Small intestine (tissue), 7 donors: ENCODE results near the gene HRH2. TPM values are rescaled to one million over a fixed set of nuclear protein-coding genes. Genes with fewer than 3 reads are reported as not detected.

Source experiments
- DNase-seq, 2 donors: peaks; one replicate each; pipeline versions ENCODE4 v3.0.0 to v3.0.0-alpha.2; 2013
- FAIRE-seq: peaks from 2 replicates; lab custom pipeline; 2012; peaks lifted over from hg19 to GRCh38; lab: Jason Lieb, UNC
- H3K27ac ChIP-seq, 3 donors: one replicate each; pipeline ENCODE4 v1.5.1; 2013; ENCODE audit warnings: low read length in 2 of 3, mild to moderate bottlenecking in 2 of 3, control low read depth in 1 of 3, inconsistent platforms in 1 of 3, low read depth in 1 of 3, moderate library complexity in 1 of 3
- H3K27me3 ChIP-seq, 3 donors: one replicate each; pipeline ENCODE4 v1.6.1; 2013; ENCODE audit warnings: low read length in 3 of 3, inconsistent platforms in 1 of 3; ENCODE audit not compliant: control insufficient read depth in 3 of 3, insufficient read depth in 3 of 3
- H3K36me3 ChIP-seq, 3 donors: one replicate each; pipeline ENCODE4 v1.6.1; 2013; ENCODE audit warnings: low read length in 3 of 3, inconsistent platforms in 1 of 3, low read depth in 1 of 3, mild to moderate bottlenecking in 1 of 3, moderate library complexity in 1 of 3; ENCODE audit not compliant: control insufficient read depth in 3 of 3, insufficient read depth in 2 of 3
- H3K4me1 ChIP-seq, 3 donors: one replicate each; pipeline ENCODE4 v1.6.1; 2013; ENCODE audit warnings: low read length in 2 of 3, inconsistent platforms in 1 of 3, low read depth in 1 of 3, mild to moderate bottlenecking in 1 of 3, moderate library complexity in 1 of 3; ENCODE audit not compliant: control insufficient read depth in 3 of 3, insufficient read depth in 2 of 3
- H3K4me3 ChIP-seq, 3 donors: one replicate each; pipeline ENCODE4 v1.5.1; 2013; ENCODE audit warnings: low read length in 3 of 3, control low read depth in 1 of 3, inconsistent platforms in 1 of 3, low read depth in 1 of 3, mild to moderate bottlenecking in 1 of 3, moderate library complexity in 1 of 3
- H3K9me3 ChIP-seq, 2 donors: one replicate each; pipeline ENCODE4 v1.6.1; 2013; ENCODE audit warnings: low read depth in 1 of 2, low read length in 1 of 2; ENCODE audit not compliant: control insufficient read depth in 2 of 2, insufficient read depth in 1 of 2
- WGBS, 3 donors: extraction: QIAGEN DNeasy Blood & Tissue Kit; methylation state at CpG; one replicate each; pipeline ENCODE4 v1.1.7; 2013; 5-methylcytosine and 5-hydroxymethylcytosine counted together
- polyA plus RNA-seq, 4 donors: library from polyadenylated mRNA; stranded (reverse) in 3 of 4; unstranded in 1 of 4; fragments of 200-250 nt in 3 of 4; fragments of 120-200 nt in 1 of 4; gene quantifications; one replicate each; pipeline versions ENCODE4 v1.2.1 to v1.2.3, GENCODE V29; 2013
- donor health status: healthy with polysubstance abuse.
- donor health status: control.
- donor health status: control.
- donor health status: Bipolar disorder and iron deficiency.
- donor health status: healthy.

Gene HRH2
- polyA plus RNA-seq, 4 donors: 3.3 to 7.2 (median 6.4) TPM

- no peak for FAIRE-seq
- no peak overlapping the region for H3K27ac ChIP-seq
- H3K4me1 ChIP-seq: peaks cover 0 to 2% (median 0%) of the 10 kb centered on the region in 3 donors
- no peak overlapping the region for H3K4me3 ChIP-seq
- no peaks in the 10 kb centered on the region for H3K9me3 ChIP-seq
- no peak for DNase-seq
- H3K36me3 ChIP-seq: peaks cover 0 to 2% (median 2%) of the 10 kb centered on the region in 3 donors
- peaks cover 0 to 3% (median 0%) of the 10 kb centered on the region in 3 donors for H3K27me3 ChIP-seq
- 76 to 81% (median 78%) methylated on average over 21 of the region's 21 CpGs for WGBS, 3 donors
These were observed 23.4 kb downstream of the HRH2 start for GRCh38 chr5:175681045-175681967.

DNA sequence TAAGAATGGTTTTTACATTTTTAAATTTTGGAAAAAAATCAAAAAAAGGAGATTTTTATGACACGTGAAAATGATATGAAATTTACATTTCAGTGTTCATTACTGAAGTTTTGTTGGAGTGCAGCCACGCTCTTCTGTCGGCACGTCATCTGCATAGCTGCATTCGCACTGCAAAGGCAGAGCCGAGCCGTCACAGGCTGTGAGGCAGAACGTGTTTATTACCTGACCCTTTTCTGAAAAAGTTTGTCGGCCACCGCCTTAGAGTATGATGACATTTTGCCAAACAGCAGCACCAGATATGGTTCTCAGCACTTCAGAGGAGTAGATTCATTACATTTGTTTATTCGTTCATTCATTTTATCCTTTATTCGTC lies 24.1 kb downstream of the HRH2 start:
- FAIRE-seq (no peak), DNase-seq (no peak)
- Histone ChIP-seq H3K4me3 (no peak overlapping the region), H3K27ac (no peak overlapping the region), H3K9me3 (no peaks in the 10 kb centered on the region), H3K4me1 (peaks cover 0 to 4% (median 0%) of the 10 kb centered on the region in 3 donors), H3K27me3 (peaks cover 0 to 3% (median 0%) of the 10 kb centered on the region in 3 donors), H3K36me3 (peaks cover 0 to 2% (median 2%) of the 10 kb centered on the region in 3 donors)
- WGBS, 3 donors: 80 to 92% (median 91%) methylated on average over 12 of the region's 12 CpGs

GRCh38 chr5:175682664-175683063 lies 24.8 kb downstream of the HRH2 start:
- no peaks in the 10 kb centered on the region for H3K9me3 ChIP-seq
- H3K4me3 ChIP-seq: no peak overlapping the region
- no peak for FAIRE-seq
- H3K4me1 ChIP-seq: peaks cover 0 to 4% (median 0%) of the 10 kb centered on the region in 3 donors
- H3K27me3 ChIP-seq: no peaks in the 10 kb centered on the region
- WGBS, 3 donors: 88 to 91% (median 90%) methylated on average over 8 of the region's 8 CpGs
- DNase-seq: no peak
- no peak overlapping the region for H3K27ac ChIP-seq
- peaks cover 0 to 2% (median 2%) of the 10 kb centered on the region in 3 donors for H3K36me3 ChIP-seq

DNA sequence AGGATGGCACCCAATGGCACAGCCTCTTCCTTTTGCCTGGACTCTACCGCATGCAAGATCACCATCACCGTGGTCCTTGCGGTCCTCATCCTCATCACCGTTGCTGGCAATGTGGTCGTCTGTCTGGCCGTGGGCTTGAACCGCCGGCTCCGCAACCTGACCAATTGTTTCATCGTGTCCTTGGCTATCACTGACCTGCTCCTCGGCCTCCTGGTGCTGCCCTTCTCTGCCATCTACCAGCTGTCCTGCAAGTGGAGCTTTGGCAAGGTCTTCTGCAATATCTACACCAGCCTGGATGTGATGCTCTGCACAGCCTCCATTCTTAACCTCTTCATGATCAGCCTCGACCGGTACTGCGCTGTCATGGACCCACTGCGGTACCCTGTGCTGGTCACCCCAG lies 25.4 kb downstream of the HRH2 start:
- WGBS, 3 donors: 97 to 100% (median 97%) methylated on average over 15 of the region's 15 CpGs
- FAIRE-seq: no peak
- DNase-seq: no peak

GRCh38 chr5:175683921-175684320 lies 26.1 kb downstream of the HRH2 start:
- Histone ChIP-seq H3K36me3 (peaks cover 0 to 2% (median 2%) of the 10 kb centered on the region in 3 donors), H3K4me1 (peaks cover 0 to 4% (median 0%) of the 10 kb centered on the region in 3 donors), H3K27me3 (no peaks in the 10 kb centered on the region), H3K9me3 (no peaks in the 10 kb centered on the region), H3K27ac (no peak overlapping the region), H3K4me3 (no peak overlapping the region)
- DNase-seq (no peak), FAIRE-seq (no peak)
- WGBS, 3 donors: 89 to 94% (median 94%) methylated on average over 13 of the region's 13 CpGs

More for the DNA sequence above, 25.4 kb downstream of the HRH2 start:
- H3K4me3 ChIP-seq: no peak overlapping the region
- H3K9me3 ChIP-seq: no peaks in the 10 kb centered on the region
- no peak overlapping the region for H3K27ac ChIP-seq
- peaks cover 0 to 2% (median 2%) of the 10 kb centered on the region in 3 donors for H3K36me3 ChIP-seq
- peaks cover 0 to 4% (median 0%) of the 10 kb centered on the region in 3 donors for H3K4me1 ChIP-seq
- no peaks in the 10 kb centered on the region for H3K27me3 ChIP-seq

DNA sequence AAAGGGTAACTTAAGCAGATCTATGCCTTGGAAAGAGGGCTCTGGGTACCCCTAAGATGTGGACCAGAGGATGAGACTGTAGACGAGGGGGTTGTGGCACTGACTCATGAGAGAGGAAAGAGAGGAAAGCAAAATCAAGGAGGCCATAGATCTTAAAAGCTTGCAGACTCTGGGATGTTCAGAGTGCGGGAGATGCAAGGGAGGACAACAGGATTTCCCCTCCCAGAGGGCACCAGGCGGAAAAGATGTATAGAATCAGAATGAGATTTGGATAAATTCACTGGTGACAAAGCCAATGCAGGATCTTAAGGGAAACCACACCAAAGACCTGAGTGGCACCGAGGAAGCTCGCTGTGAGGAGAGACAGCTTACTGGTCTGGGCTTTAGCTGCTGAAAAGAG lies 27.1 kb downstream of the HRH2 start:
- peaks cover 0 to 2% (median 0%) of the 10 kb centered on the region in 3 donors for H3K4me1 ChIP-seq
- FAIRE-seq: no peak

DNA sequence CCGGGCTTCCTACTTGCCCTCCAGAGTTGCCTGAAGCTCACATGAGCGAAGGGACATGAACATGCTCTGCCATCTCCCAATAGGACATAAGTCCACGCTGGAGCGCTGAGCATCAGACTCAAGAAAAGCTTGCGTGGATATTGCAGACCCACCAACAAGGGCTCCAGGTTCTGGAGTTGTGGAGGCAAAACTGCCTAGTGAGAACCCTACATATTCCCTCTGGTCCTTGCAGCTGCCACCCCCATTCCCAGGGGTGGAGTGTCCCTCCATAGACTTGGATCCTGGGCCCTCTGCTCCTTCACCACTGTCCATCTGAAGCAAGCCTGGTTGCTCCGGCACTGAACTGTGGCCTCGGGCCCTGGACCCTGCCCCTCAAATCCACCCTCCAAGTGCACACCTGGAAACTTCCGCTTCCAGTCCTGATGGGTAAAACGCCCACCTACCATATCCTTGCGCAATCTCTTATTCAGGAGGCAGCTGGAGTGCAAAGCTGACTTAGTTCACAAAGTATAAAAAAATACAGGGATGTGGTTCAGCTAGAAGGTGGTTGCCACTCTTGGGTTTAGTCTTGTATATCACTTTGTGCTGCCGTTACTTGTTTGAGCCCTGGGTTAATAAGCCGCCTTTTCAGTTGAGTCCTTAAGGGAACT lies 28.0 kb downstream of the HRH2 start:
- H3K27ac ChIP-seq: no peak overlapping the region
- no peaks in the 10 kb centered on the region for H3K27me3 ChIP-seq
- no peak for FAIRE-seq
- WGBS, 3 donors: 89% methylated on average over 12 of the region's 12 CpGs
- no peaks in the 10 kb centered on the region for H3K9me3 ChIP-seq
- peaks cover 0 to 2% (median 2%) of the 10 kb centered on the region in 3 donors for H3K36me3 ChIP-seq
- no peak overlapping the region for H3K4me3 ChIP-seq
- DNase-seq: no peak
- peaks cover 0 to 2% (median 0%) of the 10 kb centered on the region in 3 donors for H3K4me1 ChIP-seq

More for the DNA sequence above, 27.1 kb downstream of the HRH2 start:
- Histone ChIP-seq H3K9me3 (no peaks in the 10 kb centered on the region), H3K36me3 (peaks cover 0 to 2% (median 2%) of the 10 kb centered on the region in 3 donors), H3K27me3 (no peaks in the 10 kb centered on the region), H3K27ac (no peak overlapping the region), H3K4me3 (no peak overlapping the region)
- 84 to 96% (median 85%) methylated on average over 5 of the region's 5 CpGs for whole genome bisulfite sequencing, 3 donors
- DNase-seq: no peak

GRCh38 chr5:175686396-175686795 lies 28.5 kb downstream of the HRH2 start:
- Histone ChIP-seq H3K9me3 (no peaks in the 10 kb centered on the region), H3K27me3 (no peaks in the 10 kb centered on the region), H3K36me3 (peaks cover 0 to 2% (median 2%) of the 10 kb centered on the region in 3 donors), H3K4me3 (no peak overlapping the region), H3K27ac (no peak overlapping the region), H3K4me1 (peaks cover 0 to 2% (median 0%) of the 10 kb centered on the region in 3 donors)
- FAIRE-seq (no peak), DNase-seq (no peak)
- WGBS, 3 donors: 81 to 87% (median 81%) methylated on average over 6 of the region's 6 CpGs
